GM19023 (cell line): Measurements from ENCODE around the gene YPEL2.
"Not testable (repeated sequence)": the region's sequence is repeated elsewhere in the genome, so short reads cannot be mapped to it uniquely, and the experiment has no call there.

Experiments used
- ATAC-seq: cut with Tn5 transposase; IDR thresholded peaks from one replicate; pipeline ENCODE4 v1.9.1; 2021; ENCODE audit warnings: mild to moderate bottlenecking, moderate library complexity; ENCODE audit not compliant: unreplicated experiment

YPEL2 gene

DNA sequence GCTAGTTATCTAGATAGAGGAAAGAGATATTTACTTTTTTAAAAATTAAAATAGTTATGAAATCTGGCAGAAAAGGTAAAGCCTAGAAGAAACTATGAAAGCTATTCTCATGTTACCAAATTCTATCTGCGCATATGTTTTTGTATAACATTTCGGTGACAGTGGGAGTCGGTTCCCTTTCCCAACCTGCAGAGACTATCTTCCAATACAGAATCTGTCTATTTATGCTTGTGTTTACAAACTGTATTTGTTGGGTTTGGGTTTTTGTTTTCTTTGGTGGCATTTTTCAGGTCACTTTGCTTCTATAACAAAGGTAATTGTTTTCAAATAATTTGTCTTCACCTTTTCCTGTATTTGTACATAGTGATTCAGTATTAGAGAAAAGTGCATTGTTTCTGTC is 69.8 kb downstream of the YPEL2 start:
- no peak for ATAC-seq

DNA sequence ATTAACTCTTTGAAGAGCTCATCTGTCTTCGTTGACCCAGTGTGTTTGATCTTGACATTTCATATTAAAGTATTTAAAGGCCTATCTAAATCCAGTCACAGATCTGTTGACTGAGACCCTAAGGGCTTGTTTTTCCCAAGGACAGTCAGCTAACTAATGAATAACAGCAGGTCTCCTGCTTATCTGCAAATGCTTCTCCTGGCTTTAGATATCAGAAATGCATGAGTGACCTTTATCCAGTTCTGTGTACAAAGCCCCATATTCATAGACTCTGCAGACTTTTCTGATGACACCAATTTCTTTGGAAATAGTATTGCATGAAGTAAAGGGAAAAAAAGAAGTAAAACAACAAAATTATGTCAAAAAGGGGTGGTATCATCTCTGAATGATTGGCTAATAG is 70.3 kb downstream of the YPEL2 start:
- ATAC-seq = no peak

DNA sequence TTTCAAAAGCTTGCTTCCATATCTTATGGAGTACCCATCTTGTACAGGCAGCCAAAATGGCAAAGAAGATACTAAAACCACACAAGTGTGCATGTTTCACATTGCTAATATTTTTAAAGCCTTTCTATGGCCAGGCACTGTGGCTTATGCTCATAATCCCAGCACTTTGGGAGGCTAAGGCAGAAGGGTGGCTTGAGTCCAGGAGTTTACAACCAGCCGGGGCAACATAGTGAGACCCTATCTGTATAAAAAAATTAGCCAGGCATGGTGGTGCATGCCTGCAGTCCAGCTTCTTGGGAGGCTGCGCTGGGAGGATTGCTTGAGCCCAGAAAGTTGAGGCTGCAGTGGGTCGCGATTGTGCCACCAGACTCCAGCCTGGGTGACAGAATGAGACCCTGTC is 71.3 kb downstream of the YPEL2 start:
- ATAC-seq = no peak

DNA sequence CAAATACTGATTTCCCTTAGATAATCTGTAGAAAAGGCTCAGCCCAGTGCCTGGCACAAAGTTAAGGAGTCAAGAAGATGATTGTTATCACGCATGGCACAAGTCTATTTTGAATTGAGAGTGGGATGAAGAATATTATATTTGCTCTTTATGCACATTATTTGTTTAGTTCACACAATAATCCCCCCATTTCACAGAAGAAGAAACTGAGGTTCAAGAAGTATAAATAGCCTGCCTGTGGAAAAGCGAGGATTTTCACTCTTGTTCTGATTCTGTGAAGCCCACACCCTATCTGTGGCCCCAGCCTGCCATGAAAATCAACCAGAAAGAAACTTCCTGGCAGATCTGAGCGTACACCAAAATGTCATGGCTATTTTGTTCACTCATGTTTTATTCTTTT is 73.0 kb downstream of the YPEL2 start:
- ATAC-seq = no peak

DNA sequence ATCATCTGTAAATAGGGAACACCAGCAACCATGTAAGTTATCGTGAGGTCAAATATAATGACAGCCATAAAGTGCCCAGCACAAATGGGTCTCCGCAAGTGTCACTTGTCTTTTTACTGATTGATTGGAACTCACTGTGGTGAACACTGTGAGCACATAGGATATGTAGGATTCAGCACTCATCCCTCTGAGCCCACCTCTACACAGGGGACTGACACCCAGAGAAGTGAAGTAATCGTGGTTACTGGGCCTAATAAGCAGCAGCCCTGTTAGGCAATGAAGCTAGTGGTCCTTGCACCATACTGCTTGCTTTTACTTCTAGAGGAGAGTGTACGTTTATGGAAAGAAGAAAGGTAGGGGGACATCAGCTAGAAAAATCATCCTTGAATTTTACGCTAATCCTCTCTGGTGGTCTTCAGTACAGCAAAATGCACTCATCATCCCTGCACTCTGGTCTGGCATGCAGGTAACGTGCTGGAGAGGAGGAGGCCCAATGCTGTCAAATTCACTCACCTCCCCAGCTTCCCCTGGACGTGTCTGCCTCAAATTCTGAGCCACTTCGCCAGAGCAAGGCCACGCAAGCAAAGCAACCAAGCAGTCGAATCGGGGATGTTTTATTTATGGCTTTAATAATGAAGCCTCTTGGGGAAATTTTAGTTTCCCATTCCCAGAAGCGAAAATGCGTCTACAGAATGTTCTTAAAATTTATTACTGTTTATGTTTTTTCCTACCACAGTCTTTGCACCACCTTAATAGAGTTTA is 74.7 kb downstream of the YPEL2 start:
- ATAC-seq = no peak

DNA sequence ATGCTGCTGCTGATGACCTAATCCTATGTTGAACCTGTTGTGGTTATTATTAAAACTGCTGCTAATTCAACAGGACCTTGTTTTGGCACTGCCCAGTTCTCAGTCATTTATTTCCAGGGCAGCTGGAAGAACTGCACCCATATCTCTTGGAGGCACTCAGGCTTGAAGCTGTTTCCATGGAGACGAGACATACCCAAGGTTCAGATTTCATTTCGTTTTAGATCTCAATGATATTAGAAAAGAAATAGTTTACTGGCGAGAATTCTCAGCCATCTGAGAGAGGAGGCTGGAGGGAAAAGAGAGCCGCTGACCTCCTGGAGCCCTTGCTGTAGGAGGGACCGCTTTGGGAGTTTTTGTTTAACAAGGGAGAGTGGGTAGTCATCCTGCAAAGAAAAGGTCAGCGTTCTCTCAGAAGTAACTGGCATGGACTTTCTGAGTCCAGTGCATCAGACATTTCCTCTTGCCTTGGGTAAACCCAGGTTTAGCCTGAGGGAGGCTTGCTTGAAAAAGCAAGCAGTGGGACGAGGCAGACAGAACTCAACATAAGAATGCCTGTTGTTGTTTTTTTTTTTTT is 75.4 kb downstream of the YPEL2 start:
- no peak for ATAC-seq

DNA sequence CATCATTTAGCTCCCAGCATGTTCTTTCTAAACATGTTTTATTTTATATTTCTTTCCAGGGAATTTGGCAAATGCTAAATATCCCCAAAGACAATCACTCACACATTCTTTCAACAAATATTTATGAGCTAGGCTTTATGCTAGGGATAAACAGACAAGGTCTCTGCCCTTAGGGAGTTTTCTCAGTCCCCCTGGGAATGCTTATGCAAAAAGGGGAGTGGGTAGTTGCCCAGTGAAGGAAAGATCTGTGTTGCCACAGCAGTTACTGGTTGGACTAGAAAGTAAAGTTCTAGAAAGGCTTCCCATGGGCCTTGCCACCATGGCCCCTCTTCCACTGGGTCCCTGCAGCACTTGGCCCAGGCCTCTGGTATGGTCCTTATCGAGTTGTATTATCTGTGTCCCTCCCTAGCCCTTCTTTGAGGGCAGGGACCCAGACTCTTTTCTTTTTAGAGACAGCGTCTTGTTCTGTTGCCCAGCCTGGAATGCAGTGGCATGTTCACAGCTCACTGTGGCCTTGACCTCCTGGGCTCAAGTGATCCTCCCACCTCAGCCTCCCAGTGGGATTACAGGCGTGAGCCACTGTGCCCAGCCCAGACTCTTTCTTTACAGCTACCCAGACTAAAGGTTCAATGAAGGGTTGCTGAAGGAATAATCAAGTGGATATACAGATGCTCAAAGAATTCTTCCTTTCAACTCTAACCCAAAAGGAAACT is 78.0 kb downstream of the YPEL2 start:
- ATAC-seq = no peak

DNA sequence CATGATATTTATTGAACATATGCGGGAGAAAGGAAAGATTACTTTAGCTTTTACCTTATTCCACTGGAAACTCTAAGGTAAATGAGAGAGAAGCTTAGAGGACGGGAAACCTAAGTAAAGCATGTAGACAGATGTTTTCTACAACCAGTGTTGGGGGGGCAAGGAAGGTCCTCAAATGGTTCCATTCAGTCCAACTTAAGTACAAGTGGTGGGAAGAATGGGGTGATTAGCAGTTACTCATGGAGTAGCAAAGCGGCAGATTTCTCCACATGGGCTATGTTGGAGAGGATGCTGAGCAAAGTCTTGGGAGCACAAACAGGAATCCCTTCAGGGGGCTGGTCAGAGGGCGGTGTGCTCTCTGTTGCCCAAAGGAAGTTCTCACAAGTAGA is 78.6 kb downstream of the YPEL2 start:
- ATAC-seq = no peak

DNA sequence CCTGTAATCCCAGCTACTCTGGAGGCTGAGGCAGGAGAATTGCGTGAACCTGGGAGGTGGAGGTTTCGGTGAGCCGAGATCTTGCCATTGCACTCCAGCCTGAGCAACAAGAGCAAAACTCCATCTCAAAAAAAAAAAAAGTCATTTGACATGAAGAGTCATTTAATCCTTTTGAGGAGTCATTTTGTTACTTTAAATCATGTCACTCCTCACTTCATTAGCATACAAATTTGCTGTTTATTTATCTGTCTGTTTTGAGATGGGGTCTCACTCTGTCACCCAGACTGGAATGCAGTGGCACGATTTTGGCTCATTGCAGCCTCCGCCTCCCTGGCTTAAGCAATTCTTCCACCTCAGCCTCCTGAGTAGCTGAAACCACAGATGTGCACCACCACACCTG is 81.0 kb downstream of the YPEL2 start:
- ATAC-seq = not testable (repeated sequence)

DNA sequence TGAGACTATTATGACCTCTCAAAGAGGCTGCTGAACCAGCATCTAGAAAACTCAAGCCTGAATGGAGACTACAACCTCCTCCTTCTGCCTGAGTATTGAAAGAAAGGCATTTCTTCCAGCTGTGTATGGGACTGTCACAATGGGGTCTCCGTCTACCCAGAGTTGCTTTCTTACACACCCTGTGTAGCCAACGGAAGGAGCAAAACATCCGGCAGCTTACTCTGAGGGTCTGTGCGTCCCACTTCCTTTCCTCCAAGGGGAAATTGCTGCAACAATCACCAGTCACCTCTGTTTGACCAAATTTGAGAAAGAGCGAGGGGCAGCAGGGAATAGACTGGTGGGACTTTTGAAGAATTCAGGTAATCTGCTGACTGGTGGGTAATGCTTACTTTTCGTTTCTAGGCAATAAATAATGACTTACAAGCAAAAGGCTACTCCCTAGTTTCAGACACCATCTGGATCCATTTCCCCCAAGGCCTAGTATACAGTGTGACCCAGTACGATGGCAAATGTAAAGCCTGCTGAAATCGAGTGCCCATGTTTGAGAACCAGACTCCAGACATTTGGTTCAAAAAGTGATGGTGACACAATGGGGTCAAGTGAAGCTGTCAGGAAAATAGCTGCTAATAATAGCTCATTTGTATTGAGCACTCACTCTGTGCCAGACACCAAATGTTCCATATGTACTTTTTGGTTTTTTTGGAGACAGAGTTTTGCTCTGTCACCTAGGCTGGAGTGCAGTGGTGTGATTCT is 81.7 kb downstream of the YPEL2 start:
- no peak for ATAC-seq

DNA sequence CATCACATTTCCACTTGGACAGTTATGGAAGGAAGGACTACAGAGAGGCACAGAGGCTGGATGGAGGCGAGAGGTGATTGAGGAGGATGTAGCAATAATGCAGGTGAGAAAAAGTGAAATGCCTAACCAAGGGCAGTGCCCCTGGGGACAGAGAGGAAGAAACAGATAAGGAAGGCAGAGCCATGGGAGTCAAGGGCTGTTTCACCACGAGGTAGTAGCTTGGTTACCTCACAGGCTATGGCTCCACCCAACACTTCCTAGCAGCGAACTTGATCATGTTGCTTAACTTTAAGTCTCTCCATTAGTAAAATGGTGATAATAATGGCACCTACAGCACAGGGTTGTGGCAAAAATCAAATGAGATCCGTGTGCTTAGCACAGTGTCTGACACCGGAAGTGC is 83.9 kb downstream of the YPEL2 start:
- no peak for ATAC-seq

DNA sequence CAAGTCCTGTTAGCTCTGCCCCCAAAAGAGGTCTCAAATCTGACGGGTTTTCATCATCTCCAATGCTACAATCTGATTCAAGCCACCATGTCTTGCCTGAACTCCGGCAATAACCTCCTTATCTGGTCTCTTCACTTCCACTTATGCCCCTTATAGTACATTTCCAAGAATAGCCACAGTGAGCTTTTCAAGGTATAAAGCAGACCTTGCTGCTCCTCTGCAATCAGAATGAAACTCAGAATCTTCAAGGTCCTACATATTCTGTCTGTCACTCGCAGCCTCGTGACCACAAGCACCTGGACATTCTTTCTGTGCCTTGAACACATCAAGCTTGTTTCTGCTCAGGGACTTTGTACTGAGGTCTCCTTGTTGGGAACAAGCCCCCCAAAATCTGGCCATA is 84.7 kb downstream of the YPEL2 start:
- no peak for ATAC-seq

DNA sequence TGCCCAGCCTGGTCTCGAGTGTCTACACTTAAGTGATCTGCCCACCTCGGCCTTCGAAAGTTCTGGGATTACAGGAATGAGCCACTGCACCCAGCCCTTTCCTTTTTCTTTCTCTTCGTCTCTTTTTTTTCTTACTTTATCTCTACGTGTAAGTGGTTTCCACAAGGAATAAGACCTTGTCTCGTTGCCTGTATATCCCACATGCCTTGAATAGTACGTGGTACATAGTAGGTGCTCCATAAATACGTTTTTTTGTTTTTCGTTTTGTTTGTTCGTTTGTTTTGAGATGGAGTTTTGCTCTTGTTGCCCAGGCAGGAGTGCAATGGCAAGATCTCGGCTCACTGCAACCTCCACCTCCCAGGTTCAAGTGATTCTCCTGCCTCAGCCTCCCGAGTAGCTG is 86.0 kb downstream of the YPEL2 start:
- ATAC-seq = no peak

DNA sequence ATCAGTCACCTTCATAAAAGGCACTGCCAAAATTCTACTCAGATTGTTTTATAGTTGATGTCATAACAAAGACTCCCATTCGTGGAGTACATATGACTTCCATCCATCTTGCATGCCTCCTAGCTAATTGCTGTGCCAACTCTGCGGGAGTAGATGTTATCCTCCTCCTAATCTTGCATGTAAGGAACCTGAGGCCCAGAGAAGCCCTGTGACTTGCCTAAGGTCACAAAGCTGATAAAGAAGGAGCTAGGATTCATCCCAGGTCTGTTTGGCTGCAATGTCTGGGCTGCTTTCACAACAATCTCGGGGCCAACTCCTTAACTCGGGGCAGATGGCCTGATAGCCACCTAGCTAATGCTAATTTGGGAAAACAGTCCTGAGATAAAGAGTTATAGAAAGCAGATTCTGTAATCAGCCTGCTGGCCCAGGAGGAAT is 87.3 kb downstream of the YPEL2 start:
- no peak for ATAC-seq

DNA sequence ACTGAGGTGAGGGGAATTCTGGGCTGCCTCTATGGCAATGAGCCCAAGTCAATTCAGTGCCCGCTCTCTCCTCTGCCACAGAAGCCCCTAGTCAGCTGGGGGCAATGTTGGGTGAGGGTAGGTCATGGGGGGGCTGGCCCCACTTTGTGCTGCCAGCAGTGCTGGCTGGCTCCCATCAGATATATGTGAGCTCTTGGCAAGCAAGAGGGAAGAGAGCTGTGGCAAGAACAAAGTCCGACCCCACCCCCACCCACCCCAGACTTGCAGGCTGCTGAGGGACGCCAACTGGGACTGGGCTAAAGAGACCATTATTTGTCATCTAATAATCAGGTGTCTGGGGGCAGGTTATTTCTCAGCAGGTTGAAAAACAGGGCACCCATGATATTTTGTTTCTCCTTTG is 89.4 kb downstream of the YPEL2 start:
- ATAC-seq = no peak

DNA sequence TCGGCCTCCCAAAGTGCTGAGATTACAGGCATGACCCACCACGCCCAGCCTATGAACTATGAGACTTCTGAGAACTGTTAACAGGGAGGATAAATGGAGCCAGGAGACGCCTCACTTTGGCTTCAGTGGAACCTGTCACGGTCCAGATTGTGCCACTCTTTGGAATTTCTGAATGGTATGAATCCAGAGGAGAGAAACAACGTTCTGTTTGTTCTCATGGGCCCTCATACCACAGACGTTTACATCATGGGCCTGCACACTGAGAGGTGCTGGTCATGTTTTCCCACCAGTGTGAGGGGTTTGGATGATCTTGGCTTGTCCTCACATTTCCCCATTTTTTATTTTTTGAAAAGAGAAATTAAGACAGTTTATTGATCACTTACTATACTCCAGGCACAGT is 90.3 kb downstream of the YPEL2 start:
- no peak for ATAC-seq

DNA sequence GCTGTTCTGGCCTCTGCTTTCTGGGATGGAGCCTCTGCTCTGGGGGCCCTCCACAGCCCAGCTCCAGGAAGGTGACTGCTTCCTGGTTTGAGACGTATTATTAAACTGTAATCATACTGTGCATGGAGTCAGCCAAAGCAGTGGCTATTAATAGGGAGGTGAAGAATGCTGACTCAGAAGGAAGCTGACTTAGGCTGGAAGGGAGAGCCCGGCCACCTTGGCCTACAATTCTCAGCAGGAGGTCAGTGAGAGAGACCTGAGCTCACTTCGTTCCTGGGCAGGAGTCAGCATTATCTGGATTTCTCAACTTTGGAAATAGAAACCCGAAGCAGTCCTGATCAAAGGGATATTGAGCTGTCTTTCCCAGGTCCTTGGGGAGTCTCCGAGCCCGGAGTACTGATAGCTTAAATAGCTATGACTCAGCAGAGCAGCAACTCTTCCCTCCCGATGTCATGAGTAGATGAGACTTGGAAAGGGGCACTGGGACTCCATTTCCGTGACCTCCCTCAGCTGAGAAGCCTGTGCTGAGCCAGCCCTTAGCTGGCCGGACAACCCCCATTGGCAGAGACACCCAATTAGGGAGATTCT is 91.8 kb downstream of the YPEL2 start:
- ATAC-seq = no peak

DNA sequence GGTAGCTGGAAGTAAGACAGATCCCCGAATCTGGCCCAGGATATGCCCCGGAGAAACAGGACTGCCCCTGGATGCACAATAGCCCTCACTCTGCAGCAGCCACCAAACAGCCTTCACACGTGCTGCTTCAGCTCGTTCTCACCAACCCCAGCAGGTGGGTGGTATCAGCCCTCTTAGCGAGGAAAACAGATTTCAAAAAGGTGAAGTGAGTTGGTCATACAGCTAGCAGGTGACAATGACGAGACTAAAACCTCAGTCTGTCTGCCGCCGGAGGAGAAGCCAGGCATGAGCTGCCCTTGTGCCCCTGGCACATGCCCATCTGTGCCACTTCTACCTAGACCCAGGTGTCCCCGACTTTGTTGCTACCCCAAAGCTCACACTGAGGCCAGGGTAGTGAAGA is 92.4 kb downstream of the YPEL2 start:
- no peak for ATAC-seq

DNA sequence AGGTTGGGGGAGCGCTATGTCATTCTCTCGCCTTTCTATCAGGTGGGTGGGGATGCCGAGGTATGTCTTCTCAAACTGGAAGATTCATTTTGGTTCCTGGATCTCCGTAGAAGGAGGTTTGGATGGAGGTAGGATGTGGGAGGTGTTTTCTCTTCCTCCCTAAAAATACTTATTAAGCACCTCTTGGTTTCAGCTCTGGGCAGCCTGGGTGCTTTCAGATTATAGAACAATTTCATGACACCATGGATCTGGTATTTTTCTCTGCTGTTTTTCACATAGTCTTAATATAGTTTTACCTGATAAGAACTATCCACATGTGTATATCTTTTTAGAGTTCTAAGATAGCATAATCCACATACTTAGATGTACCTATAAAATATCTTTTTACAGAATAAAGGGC is 92.9 kb downstream of the YPEL2 start:
- no peak for ATAC-seq

DNA sequence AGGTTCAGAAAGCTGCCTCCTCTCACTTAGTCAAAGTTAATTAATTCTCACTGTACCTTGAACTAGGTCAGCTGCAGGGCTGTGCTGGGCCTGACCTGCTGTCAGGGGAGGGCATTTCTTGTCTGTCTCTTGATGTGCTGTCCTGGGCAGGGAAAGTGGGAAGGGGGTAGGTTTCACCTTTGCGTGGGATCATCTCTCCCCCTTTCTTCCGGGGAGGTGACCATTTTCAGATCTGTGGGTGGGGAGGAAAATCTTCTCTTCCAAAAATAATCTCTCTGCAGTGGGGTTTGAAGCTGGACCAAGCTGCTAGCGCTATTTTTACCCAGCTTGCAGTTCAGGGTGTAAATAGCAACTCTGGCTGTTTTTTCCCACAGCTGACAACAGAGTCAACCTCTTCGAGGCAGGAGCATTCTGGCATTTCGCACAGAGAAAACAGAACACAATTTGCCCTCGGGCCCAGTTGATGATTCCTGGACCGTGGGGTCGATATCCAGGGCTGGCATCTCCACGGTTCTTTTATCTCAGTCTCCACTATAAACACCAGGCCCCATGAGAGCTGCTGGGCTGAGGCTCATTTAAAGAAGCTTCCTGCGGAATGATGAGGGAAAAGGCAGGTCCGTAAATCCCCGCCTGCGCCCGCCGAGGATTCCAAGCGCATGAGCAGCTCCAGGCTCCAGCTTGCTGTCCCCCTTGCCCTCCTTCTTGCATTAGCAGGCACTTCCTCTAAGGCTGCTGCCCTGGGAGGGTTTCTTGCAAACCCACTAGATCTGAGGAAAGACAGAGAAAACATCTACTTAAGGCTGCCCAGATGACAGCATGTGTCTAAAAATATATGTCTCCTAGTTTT is 93.9 kb downstream of the YPEL2 start:
- ATAC-seq = no peak
